HG02678 (cell line): ENCODE data around the gene MLF2.
"Not testable (repeated sequence)": the region's sequence is repeated elsewhere in the genome, so short reads cannot be mapped to it uniquely, and the experiment has no call there.

ENCODE experiments used
- ATAC-seq: cut with Tn5 transposase; IDR thresholded peaks from one replicate; pipeline ENCODE4 v1.9.1; 2021; ENCODE audit warnings: mild to moderate bottlenecking, moderate library complexity; ENCODE audit not compliant: unreplicated experiment

The MLF2 gene

GRCh38 chr12:6735448-6736191, 17.3 kb downstream of the MLF2 start:
- ATAC-seq: no peak

GRCh38 chr12:6734506-6735387, 18.2 kb downstream of the MLF2 start:
- no peak for ATAC-seq

- no peak for ATAC-seq
Observed at GRCh38 chr12:6730169-6730568, 22.8 kb downstream of the MLF2 start.

- no peak for ATAC-seq
Observed at GRCh38 chr12:6729186-6729585, 23.8 kb downstream of the MLF2 start.

GRCh38 chr12:6725350-6725749, 27.6 kb downstream of the MLF2 start:
- no peak for ATAC-seq

GRCh38 chr12:6724409-6724797, 28.5 kb downstream of the MLF2 start:
- peak; percentile 14 for ATAC-seq

GRCh38 chr12:6723607-6724408, 29.1 kb downstream of the MLF2 start, which contains the start of gene COPS7A:
Gene COPS7A (plus strand): TSS chr12:6724046. CDS start chr12:6724657, 611 bp downstream.
- peak; percentile 96 for ATAC-seq

- no peak for ATAC-seq
Observed at GRCh38 chr12:6722863-6723262, 30.1 kb downstream of the MLF2 start.

GRCh38 chr12:6716874-6717437, 36.0 kb downstream of the MLF2 start:
- no peak for ATAC-seq

- ATAC-seq: not testable (repeated sequence)
Observed at GRCh38 chr12:6716031-6716873, 36.7 kb downstream of the MLF2 start.

- ATAC-seq: no peak
Observed at GRCh38 chr12:6708960-6709394, 44.0 kb downstream of the MLF2 start.

- ATAC-seq: not testable (repeated sequence)
Observed at GRCh38 chr12:6708351-6708750, 44.6 kb downstream of the MLF2 start.

- ATAC-seq: no peak
Observed at GRCh38 chr12:6703631-6704030, 49.3 kb downstream of the MLF2 start.

GRCh38 chr12:6701078-6701768, 51.7 kb downstream of the MLF2 start:
- no peak for ATAC-seq

- ATAC-seq: no peak
Observed at GRCh38 chr12:6700646-6701051, 52.3 kb downstream of the MLF2 start, which contains the start of gene PIANP. Gene PIANP (minus strand): TSS chr12:6700815. CDS start chr12:6698061, 2,754 bp downstream.

- no peak for ATAC-seq
Observed at GRCh38 chr12:6699989-6700645, 52.8 kb downstream of the MLF2 start.

- ATAC-seq: no peak
Observed at GRCh38 chr12:6699259-6699988, 53.5 kb downstream of the MLF2 start.
